Bronchial epithelial cell (primary cell): ENCODE results near the gene XRN2. TPM values are rescaled to one million over a fixed set of nuclear protein-coding genes. Genes with fewer than 3 reads are reported as not detected.
A peak's percentile ranks its signal among the peaks of the same experiment; 100 is the strongest.

Experiments
- DNase-seq: peaks from one replicate; pipeline ENCODE4 v3.0.0-alpha.2; 2010; ENCODE audit warnings: low read depth
- FAIRE-seq: peaks from 2 replicates; lab custom pipeline; 2011; peaks lifted over from hg19 to GRCh38; lab: Jason Lieb, UNC
- H3K27me3 ChIP-seq: 2 replicates; pipeline ENCODE4 v1.5.1; 2011; ENCODE audit warnings: low read length; ENCODE audit not compliant: control insufficient read depth, insufficient read depth
- H3K36me3 ChIP-seq: 2 replicates; pipeline ENCODE4 v1.5.1; 2011; ENCODE audit warnings: low read length; ENCODE audit not compliant: control insufficient read depth, insufficient read depth
- H3K4me3 ChIP-seq: 2 replicates; pipeline ENCODE4 v1.5.1; 2011; ENCODE audit warnings: mild to moderate bottlenecking, low read depth, low read length, control low read depth
- CTCF ChIP-seq: IDR thresholded peaks from 2 replicates; pipeline ENCODE4 v1.5.1; 2011; ENCODE audit warnings: mild to moderate bottlenecking, moderate library complexity, low read length, control low read depth, inconsistent platforms; ENCODE audit not compliant: insufficient read depth, severe bottlenecking
- total RNA-seq: library from RNA; depleted of rRNA; stranded (reverse); fragments of >200 nt; gene quantifications from 2 replicates; pipeline ENCODE4 v1.2.1, GENCODE V29; 2014

The XRN2 gene
- total RNA-seq = 63.0 and 78.2 TPM in 2 replicates

- TF ChIP-seq CTCF = peak; percentile 7
- peak within 1 kb of the TSS; percentile 69 for H3K4me3 ChIP-seq
- no peak for FAIRE-seq
- no peaks in the 10 kb centered on the region for H3K36me3 ChIP-seq
- DNase-seq = peak; percentile 81
- no peaks in the 10 kb centered on the region for H3K27me3 ChIP-seq
Observed at GRCh38 chr20:21303061-21303871, at the start of gene XRN2. Gene XRN2 (plus strand): TSS chr20:21303331. CDS start chr20:21303399, 68 bp downstream.

- H3K36me3 ChIP-seq = no peaks in the 10 kb centered on the region
- H3K4me3 ChIP-seq = no peak overlapping the region
- FAIRE-seq = no peak
- TF ChIP-seq CTCF = no peak
- no peak for DNase-seq
- H3K27me3 ChIP-seq = no peaks in the 10 kb centered on the region
Observed at GRCh38 chr20:21257192-21257591, 45.9 kb upstream of the XRN2 start.

- Histone ChIP-seq H3K4me3 (no peak overlapping the region), H3K36me3 (no peaks in the 10 kb centered on the region), H3K27me3 (no peaks in the 10 kb centered on the region)
- no peak for TF ChIP-seq CTCF
- FAIRE-seq = no peak
- DNase-seq = no peak
Observed at GRCh38 chr20:21258411-21258810, 44.7 kb upstream of the XRN2 start.

- no peak for DNase-seq
- TF ChIP-seq CTCF = no peak
- Histone ChIP-seq H3K4me3 (no peak overlapping the region), H3K36me3 (no peaks in the 10 kb centered on the region), H3K27me3 (no peaks in the 10 kb centered on the region)
- no peak for FAIRE-seq
Observed at GRCh38 chr20:21259346-21259745, 43.8 kb upstream of the XRN2 start.

GRCh38 chr20:21262812-21263211 is 40.3 kb upstream of the XRN2 start:
- TF ChIP-seq CTCF = no peak
- H3K27me3 ChIP-seq = no peaks in the 10 kb centered on the region
- no peaks in the 10 kb centered on the region for H3K36me3 ChIP-seq
- FAIRE-seq (no peak), DNase-seq (no peak)
- H3K4me3 ChIP-seq = no peak overlapping the region
